Inflammatory macrophage treated with lipopolysaccharide for 1 hour (primary cell): ENCODE measurements around the gene GTPBP3.
A peak's percentile ranks its signal among the peaks of the same experiment; 100 is the strongest.
"Not testable (repeated sequence)": the region's sequence is repeated elsewhere in the genome, so short reads cannot be mapped to it uniquely, and the experiment has no call there.

Experiments
- DNase-seq, 2 donors: peaks; one replicate each; pipeline ENCODE4 v3.0.0-alpha.2; 2020 to 2022

The GTPBP3 gene, protein sequence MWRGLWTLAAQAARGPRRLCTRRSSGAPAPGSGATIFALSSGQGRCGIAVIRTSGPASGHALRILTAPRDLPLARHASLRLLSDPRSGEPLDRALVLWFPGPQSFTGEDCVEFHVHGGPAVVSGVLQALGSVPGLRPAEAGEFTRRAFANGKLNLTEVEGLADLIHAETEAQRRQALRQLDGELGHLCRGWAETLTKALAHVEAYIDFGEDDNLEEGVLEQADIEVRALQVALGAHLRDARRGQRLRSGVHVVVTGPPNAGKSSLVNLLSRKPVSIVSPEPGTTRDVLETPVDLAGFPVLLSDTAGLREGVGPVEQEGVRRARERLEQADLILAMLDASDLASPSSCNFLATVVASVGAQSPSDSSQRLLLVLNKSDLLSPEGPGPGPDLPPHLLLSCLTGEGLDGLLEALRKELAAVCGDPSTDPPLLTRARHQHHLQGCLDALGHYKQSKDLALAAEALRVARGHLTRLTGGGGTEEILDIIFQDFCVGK

DNA sequence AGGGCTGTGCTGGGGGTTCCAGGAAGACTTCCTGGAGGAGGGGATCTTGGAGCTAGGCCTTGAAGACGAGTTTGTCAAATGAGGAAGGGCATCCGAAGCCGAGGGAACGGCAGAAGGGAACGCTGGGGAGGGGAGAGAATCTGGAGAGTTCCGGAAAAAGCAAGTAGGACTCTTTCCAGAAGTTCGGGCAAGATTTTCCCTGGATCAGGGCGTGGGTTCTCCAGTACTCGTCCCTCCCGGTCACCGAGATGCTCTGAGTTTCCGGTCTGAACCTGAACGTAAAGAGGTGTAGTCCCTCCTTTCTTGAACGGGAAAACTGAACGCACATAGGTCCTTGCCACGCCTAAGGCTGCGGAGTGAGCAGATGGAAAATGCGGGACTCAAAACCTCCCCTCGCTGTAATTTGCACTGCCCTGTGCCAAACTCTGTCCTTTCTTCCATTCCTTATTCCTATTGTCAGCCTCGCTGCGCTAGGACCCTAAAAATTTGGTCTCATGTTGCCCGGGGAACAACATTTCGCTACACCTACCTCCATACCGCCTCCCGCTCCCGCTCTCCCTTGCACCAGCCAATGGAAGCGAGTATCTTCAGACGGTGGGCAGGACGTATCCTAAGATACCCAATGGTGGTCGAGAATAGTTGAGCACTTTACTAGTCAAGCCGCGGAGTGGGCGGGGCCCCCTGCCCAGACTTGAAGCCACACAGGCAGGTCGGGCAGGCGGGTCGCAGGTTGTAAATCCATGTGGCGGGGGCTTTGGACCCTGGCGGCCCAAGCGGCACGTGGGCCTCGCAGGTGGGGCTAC lies at the start of gene GTPBP3:
GTPBP3 (plus strand) TSS at position 682 of the 803 bp plus-strand sequence; CDS start at position 741, 59 bp downstream.
- DNase-seq = peak; percentile 95 to 97

DNA sequence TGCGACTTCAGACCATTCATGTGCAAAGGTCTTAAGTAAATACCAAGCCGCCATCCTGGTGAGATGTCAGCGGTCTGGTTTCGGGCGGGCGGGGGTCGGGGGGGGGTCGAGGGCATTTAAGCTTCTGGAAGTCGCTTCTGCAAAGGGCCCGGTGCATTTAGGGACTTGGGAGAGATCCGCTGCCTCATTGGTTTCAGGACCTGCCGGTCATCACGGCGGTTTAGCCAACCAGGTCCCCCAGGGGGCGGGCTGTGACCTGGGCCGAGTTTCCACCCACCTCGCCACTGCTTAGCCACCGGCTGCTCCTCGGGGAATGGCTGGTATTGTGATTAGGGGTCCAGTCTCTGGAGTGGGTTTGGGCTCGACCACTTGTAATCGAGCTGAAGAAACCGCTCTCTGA lies 47.9 kb upstream of the GTPBP3 start:
- DNase-seq = peak; percentile 68 to 78

DNA sequence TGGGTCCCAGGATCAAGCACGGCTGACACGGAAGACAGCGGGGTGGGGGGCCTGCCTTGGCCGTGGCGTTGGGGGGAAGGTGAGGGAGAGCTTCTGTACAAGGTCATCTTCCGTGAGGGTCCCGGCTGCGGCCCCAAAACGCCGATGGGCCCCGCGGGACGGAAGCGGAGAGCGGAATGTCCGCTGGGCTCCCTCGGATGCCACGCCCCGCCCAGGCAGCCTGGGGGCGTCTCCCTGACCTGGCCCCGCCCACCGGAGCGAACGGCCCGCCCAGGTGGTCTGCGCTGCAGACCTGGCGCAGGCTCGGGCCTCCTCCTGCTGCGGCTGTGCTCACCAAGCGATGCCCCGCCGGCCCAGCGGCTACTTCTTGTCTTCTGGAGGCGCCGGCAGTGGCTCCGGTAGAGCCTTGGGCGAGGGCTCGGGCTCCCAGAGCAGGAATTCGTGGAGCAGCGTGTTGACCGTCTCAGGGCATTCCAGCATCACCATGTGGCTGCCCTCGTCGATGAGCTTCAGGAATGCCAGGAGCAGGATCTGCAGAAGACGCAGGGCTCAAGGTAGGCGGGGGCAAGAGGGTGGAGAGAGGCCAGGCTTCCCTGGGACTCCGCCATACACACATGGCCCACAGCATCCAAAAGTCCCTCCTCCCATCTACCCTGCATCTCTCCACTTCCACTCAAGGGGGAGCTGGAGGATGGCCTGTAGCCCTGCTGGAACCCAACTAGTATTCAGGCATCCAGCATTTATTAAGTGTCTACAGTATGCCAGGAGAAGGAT lies 44.9 kb upstream of the GTPBP3 start:
- DNase-seq = peak; percentile 79 to 84

DNA sequence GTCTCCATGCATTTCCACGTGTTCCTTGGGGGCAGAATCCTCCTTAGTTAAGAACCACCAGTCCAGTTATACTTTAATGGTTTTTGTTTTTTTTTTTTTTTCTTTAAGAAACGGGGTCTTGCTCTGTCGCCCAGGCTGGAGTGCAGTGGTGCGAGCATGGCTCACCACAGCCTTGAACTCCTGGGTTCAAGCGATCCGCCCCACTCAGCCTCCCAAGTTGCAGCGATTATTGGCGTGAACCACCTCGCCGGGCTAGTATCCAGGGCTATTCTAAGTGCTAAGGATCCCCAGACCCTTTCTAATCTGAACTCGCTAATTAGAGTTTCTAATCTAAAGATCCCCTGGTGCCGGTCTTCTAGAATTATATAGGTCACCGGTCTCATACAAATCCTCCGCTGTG lies 43.7 kb upstream of the GTPBP3 start:
- DNase-seq = no peak

DNA sequence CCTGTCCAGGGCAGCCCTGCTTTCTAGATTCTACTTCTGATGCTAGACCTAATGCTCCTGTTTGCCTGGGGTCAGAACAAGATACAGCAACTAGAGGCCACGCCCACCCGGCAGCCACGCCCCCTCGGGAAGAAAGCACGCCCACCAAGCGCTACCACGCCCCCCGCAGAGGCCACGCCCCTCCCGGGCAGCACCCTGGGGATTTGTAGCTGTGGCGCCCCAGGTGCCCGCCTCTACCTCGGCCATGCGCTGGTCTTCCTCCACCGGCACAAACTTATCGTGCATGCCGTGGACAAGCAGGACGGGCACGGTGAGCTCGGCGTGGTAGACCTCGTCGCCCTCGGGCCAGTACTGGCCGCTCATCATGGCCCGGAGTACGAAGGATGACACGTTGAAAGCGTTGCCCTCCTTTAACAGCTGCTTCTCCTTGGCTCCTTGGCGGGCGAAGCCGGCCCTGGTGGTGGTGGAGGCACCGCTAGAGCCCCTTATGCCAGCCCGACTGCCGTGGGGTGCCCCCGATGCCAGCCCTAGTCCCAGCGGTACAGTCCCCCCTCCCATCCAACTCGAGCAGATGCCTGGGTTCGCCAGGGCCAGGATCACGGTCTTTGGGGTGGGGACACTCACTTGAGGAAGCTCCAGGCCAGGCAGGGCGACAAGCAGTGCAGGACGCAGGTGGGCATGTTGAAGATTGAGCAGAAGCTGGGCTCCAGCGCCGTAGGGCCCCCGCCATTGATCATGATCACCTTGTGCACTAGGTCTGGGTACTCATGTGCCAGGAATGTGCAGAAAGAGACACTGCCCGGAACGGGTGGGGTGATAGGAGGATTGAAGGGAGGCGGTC lies 43.1 kb upstream of the GTPBP3 start:
- peak in 1 of 2 donors; percentile 37 for DNase-seq

DNA sequence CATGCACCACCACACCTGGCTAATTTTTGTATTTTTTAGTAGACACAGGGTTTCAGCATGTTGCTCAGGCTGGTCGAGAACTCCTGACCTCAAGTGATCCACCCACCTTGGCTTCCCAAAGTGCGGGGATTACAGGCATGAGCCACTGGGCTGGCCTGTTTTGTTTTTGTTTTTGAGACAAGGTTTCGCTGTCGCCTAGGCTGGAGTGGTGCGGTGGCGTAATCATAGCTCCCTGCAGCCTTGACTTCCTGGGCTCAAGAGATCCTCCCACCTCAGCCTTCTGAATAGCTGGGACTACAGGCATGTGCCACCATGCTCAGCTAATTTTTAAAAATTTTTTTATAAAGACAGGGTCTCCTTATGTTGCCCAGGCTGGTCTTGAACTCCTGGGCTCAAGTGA lies 41.8 kb upstream of the GTPBP3 start:
- DNase-seq = not testable (repeated sequence)

DNA sequence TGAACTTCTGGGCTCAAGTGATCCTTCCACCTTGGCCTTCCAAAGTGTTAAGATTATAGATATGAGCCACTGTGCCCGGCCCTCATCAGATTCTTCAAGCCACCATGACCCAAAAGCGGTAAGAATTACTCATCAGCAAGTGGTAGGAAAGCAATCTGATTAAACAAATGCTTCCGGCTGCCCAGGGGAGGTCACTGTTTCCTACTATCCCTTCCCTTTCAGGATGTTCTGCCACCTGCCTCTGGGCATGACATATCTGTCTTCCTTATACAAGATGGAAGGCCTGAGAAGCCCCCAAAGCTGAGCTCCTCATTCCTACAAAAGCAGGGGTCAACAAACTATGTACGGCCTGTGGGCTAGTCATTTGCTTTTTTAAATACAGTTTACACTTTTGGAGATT lies 41.1 kb upstream of the GTPBP3 start:
- DNase-seq = no peak

DNA sequence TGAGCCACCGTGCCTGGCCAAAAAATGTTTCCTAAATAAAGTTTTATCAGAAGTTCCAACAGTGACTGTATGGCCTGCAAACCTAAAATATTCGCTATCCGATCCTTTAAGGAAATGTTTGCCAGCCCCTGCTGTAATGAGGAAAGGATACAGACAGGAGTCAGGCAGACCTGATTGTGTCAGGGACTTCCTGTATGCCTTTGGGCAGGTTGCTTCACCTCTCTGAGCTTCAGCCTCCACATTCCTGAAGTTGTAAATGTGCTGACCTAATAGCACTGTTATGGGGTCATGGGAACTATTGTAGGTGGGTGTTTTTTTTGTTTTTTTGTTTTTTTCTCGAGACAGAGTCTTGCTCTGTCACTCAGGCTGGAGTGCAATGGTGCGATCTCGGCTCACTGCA lies 40.4 kb upstream of the GTPBP3 start:
- DNase-seq = no peak

DNA sequence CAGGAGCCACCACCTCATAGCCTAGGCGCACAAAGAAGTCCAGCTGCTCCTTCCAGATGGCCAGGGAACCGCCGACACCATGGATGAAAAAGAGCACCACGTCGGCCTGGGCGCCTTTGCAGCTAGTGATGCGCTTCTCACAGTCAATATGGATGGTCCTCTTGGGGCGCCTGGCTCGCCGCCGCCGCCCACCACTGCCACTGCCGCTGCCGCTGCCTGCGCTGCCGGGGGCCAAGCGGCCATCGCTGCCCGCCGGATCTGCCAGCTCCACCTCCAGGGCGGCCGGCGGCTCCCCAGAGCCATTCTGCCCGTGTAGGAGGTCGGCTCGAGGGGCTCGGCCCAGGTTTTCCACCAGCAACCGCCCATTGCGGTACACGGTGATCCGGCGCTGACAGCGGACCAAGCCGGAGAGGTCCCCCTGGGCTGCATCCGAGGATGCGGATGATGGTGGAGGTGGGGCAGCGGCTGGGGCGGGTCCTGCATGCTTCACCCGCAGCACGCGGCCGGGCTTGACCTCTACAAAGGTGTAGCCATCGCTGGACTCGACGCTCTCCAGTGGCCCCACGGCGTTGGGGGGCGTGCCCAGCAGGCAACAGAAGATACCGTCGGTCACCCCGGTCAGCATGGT lies 36.2 kb upstream of the GTPBP3 start:
- DNase-seq = no peak

DNA sequence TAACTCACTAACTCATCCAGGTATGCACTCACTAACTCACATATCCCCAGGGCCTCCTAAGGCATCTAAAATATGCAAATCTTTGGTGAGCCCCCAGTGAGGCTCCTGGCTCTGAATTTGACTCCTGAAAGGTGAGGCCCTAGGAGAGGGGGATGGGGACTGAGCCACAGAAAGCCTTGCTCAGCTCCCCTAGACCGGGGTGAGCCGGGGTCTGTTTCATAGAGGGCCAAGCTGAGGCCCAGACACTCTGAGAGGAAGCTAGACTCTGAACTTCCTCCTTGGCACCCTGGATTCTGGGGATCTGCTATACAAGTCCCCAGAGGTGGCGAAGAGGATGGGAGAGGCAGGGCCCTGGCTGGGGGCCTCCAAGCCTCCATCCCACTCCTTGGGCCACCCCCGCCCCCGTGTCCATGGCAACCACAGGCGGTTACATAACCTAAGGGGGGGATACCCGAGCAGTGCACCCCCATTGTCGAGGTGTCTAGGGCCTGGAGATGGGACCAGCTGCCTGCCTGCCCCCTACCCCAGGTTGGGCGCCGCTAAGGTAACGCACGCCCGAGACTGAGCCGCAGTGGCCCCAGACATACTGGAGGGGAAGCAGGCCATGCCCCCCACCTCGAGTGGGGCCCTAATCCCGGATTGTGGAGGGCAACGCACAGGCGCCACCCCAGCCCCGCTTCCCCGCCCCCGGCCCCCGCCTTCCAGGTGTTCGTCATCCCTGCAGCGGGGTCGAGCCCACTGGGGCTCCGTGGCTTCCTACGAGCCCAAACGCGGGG lies 34.8 kb upstream of the GTPBP3 start:
- DNase-seq = peak; percentile 42 to 48

DNA sequence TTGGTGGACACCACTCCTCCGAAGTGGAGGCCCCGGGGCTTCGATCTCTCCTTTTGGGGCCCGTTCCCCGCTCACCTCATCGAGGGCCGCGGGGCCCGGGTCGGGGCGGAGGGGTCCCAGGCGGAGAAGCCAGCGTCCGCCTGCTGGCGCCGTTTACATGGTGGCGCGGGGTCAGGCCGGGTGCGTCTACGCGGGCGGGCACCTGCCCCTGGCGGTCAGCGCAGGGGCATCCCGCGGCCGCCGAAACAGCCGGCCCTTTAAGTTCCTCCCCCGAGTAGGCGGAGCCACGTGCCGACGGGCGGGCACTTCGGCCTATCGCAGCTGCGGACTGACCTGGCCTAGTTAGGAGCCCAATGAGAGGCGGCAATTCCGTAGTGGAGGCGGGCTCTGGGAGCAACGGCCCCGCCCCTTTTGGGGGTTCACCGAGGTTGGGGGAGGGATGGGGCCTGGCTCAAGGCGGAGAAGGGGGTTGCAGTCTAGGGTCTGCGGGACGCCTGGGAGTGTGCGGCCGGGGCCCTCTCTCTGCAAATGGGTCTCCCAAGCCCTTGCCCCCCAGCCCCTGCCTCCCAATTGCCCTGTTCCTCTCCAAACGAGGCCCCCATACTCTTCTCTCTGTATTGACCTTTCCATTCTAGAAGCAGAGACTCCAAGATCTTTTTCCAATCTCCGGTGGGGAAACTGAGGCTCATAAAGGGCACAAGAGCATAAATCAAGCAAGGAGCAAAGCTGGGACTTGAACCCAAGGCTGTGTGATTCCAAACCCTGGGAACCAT lies 34.0 kb upstream of the GTPBP3 start, which contains the start of gene ABHD8:
ABHD8 (minus strand) TSS at position 259 of the 773 bp plus-strand sequence. CDS start 1,809 bp downstream, outside the sequence.
- DNase-seq = peak; percentile 94 to 99

DNA sequence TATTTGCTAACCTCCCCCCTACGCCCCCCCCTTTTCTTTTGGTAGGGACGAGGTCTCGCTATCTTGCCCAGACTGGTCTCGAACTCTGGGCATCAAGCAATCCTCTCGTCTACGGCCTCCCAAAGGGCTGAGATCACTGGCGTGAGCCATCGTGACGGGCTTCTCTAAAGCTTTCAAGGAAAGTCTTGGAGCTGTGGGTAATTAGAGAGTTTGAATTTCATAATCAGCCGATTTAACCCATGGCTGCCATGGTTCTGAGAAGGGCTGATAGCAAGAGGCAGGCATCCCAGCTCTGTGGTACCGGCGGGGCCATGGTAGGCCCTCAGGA lies 33.4 kb upstream of the GTPBP3 start:
- no peak for DNase-seq

DNA sequence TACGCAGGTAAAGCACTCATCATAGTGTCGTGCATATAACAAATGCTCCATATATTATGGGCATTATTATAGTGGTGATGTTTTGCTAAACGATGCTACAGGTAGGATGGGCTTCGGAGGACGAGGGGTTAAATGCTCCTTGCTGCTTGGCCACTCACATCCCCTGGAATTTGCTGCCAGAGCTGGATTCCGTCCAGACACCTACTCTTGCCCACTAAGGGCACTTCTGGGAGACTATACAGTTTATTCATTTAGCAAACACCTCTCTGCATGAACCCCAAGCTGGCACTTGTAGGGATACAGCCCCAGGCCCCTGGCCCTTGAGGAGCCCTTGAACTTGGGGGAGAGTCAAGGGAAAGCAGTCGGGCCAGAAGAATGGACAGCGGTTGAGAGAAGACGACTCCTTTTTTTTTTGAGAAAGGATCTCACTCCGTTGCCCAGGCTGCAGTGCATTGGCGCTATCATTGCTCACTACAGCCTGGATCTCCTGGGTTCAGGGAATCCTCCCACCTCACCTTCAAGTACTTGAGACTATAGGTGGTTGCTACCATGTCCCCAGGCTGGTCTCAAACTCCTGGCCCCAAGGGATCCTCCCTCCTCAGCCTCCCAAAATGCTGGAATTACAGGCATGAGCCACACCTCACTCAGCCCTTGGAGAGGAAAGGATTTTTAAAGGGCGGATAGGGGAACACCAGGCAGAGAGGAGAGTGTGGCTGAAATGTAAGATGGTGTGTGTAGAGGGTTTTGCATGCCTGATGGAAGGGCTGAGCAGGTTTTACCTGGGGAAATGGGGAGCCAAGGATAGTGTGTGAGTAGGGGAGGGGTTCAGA lies 32.8 kb upstream of the GTPBP3 start:
- no peak for DNase-seq

DNA sequence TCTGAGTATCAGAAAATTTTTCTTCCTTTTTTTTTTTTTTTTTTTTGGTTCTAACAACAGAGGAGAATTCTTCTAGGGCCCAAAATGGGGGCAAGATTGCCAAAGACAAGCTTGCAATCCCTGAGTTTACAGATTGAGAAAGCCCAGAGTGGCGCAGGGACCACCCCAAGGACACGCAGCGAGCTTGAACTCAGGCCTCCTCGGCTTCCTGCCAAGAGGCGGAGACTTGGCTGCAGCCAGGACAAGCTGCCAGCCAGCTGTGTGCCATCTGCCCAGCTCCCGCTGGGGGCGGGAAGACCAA lies 32.2 kb upstream of the GTPBP3 start:
- no peak for DNase-seq

DNA sequence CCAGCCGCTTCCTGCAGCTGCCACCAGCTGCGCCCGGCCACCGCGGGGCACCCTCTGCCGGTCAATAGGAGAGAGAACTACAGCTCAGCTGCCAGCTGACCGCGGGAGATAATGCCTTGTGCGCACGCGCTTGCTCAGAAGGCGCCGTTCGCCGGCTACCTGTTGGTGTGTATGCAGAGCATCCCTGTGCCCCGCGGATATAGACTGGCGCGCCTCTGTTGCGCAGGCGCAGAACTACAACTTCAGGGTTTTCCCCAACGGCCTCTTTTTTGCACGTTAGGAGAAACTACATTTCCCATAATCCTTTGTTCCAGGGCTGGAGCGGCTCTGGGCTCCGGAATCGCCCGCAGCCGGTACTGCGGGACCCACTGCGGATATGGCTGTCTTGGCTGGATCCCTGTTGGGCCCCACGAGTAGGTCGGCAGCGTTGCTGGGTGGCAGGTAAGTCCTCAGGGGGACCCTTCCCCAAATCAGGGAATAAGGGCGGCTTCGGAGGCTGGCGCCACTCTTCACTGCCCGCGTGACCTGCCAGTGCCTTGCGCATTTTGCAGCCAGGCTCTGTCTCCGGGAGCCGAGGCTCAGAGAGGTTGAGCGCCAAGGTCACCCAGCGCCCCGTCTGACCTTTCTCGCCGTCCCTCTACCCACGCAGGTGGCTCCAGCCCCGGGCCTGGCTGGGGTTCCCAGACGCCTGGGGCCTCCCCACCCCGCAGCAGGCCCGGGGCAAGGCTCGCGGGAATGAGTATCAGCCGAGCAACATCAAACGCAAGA lies 31.7 kb upstream of the GTPBP3 start, which contains the start of gene MRPL34:
MRPL34 (plus strand) TSS at position 356 of the 768 bp plus-strand sequence; CDS start at position 377, 21 bp downstream.
- DNase-seq = peak; percentile 95 to 97

DNA sequence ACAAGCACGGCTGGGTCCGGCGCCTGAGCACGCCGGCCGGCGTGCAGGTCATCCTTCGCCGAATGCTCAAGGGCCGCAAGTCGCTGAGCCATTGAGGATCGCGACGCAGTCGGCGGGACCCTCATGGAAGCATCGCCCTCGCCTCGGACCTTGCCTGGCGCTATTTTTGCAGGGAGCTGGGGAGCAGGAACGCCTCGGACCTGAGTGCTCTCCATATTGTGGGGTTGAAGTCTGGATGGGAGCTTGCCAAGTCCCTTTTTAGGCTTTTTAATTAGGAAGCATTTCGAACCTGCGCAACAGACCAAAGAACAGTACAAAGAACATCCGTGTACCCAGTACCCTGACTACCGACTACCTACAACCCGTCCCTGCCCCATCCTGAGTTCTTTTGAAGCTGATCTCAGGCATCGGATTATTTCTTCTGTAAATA lies 31.1 kb upstream of the GTPBP3 start:
- DNase-seq = no peak

DNA sequence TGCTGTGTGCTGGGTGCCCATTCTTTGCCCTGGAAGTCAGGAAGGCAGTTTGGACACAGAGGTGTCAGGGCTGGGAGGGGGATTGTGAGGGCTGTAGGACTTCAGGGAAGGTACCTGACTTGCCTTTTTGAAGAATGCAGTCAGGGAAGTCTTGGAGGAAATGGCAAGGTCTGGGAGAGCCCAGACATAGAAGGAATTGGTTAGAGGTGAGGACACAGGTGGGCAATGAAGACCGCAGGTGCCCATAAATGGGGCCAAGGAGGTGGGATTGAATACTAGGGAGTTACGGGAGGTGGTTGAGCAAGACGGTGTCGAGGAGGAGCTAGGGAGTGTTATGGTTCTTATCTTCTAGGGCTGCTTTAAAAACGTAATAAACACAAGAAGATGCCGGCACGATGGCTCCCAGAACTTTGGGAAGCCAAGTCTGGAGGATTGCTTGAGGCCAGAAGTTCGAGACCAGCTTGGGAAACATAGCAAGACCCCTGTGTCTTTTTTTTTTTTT lies 29.4 kb upstream of the GTPBP3 start:
- no peak for DNase-seq
